Measurements from ENCODE around the gene PUS1. TPM values are rescaled to one million over a fixed set of nuclear protein-coding genes. Genes with fewer than 3 reads are reported as not detected.
A peak's percentile ranks its signal among the peaks of the same experiment; 100 is the strongest.
"Not testable (repeated sequence)": the region's sequence is repeated elsewhere in the genome, so short reads cannot be mapped to it uniquely, and the experiment has no call there.

Gene PUS1
- total RNA-seq, 2 experiments from 2014 or later, result 34.4 to 45.7 TPM

DNA sequence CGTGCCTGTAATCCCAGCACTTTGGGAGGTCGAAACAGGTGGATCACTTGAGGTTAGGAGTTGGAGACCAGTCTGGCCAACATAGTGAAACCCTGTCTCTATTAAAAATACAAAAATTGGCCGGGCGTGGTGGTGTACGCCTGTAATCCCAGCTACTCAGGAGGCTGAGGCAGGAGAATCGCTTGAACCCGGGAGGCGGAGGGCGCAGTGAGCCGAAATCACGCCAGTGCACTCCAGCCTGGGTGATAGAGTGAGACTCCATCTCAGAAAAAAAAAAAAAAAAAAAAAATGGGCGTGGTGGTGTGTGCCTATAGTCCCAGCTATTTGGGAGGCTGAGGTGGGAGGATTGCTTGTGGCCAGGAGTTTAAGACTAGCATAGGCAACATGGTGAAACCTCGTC, 25.4 kb downstream of the PUS1 start:
- not testable (repeated sequence) for DNase-seq; H3K27me3 Mint-ChIP-seq; H3K36me3 Mint-ChIP-seq (ENCODE audit: low read depth); H3K4me3 Mint-ChIP-seq; H3K9me3 Mint-ChIP-seq
- Mint-ChIP-seq H3K27ac (peak overlapping the region; percentile 46), H3K4me1 (peaks cover 43% of the 10 kb centered on the region)
- ChIA-PET POLR2A (interaction anchor here (0.6 kb wide), 1 partner anchor 22 kb away, joined by 3 read pairs; no protein-coding TSS in a partner anchor), CTCF (interaction anchor here (0.6 kb wide), 1 partner anchor 729 kb away, joined by 3 read pairs; no protein-coding TSS in a partner anchor)

DNA sequence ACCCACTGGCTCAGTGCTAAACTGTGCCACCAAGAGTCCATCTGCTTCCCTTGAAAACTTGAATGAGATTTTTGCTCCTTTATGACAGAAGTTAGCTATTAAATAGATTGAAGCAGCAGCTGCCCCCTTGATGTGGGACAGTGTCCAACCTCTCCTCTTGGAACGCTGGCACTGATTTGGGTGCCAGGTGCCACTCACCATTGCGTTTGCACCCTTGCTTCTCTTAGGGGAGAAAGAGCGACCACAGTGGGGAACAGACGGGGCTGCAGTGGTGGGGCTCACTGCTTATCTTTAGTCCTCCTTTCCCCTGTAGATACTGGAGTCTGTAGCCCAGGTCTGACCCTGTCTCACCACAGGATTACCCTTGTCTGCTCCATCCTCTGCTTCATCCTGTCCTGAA, 30.0 kb downstream of the PUS1 start:
- ChIA-PET CTCF (interaction anchor here (1.4 to 1.8 kb wide), 3 partner anchors 10 to 111 kb away, joined by 3 to 5 read pairs (median 3); partner anchors contain the start of gene EP400), POLR2A (no interaction called here)
- Mint-ChIP-seq H3K27me3 (no peaks in the 10 kb centered on the region), H3K27ac (no peak overlapping the region), H3K9me3 (no peaks in the 10 kb centered on the region), H3K4me1 (peaks cover 46% of the 10 kb centered on the region), H3K4me3 (no peak overlapping the region), H3K36me3 (ENCODE audit: low read depth) (peaks cover 10% of the 10 kb centered on the region)
- no peak for DNase-seq

DNA sequence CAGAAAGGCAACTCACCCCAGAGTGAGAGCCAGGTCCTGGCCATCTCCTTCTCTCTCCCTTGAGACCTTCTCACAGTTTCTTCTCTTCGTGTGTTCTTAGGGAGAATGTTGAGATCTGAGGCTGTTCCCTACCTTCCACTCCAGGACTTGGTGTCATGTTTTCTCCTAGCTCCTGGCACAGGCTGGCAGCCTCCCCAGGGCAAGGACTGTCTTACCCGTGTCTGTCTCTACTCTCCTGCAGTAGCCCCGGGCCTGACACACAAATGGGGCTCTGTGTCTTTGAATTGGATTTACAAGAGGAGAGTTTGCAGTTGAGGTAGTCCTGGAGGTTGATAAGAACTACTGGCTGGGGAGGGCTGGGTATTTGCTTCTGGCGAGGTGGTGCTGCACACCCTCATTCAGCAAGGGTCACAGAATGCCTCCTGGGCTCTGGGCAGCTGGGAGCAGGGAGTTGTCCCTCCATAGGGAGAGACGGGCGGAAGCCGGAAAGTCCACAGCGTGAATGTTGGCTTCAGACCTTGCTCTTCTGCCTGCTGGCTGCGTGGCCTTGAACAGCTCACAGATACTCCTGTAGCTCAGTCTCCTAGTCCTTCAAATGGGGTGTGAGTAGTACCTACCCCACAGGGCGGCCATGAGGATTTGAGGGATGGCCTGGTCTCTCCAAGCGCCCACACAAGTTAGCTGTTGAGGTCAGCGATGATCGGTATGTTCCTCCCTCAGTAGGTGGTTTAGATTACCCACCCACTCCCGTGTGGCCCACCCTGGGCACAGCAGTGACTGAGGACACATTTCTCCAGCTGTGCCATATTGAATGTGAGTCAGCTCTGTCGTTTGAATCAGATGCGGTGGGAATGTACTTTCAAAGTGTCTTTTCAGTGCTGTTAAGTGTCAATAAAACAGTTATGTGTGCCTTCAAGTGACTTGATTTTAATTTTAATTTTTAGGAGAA, 30.8 kb downstream of the PUS1 start:
- Mint-ChIP-seq H3K4me1 (peaks cover 50% of the 10 kb centered on the region), H3K27ac (peak overlapping the region; percentile 26), H3K36me3 (ENCODE audit: low read depth) (peaks cover 14% of the 10 kb centered on the region), H3K4me3 (no peak overlapping the region), H3K9me3 (no peaks in the 10 kb centered on the region), H3K27me3 (no peaks in the 10 kb centered on the region)
- ChIA-PET POLR2A (no interaction called here), CTCF (interaction anchor here (1.4 to 1.8 kb wide), 2 partner anchors 11 to 110 kb away, joined by 3 to 5 read pairs; partner anchors contain the start of gene EP400)
- no peak for DNase-seq

DNA sequence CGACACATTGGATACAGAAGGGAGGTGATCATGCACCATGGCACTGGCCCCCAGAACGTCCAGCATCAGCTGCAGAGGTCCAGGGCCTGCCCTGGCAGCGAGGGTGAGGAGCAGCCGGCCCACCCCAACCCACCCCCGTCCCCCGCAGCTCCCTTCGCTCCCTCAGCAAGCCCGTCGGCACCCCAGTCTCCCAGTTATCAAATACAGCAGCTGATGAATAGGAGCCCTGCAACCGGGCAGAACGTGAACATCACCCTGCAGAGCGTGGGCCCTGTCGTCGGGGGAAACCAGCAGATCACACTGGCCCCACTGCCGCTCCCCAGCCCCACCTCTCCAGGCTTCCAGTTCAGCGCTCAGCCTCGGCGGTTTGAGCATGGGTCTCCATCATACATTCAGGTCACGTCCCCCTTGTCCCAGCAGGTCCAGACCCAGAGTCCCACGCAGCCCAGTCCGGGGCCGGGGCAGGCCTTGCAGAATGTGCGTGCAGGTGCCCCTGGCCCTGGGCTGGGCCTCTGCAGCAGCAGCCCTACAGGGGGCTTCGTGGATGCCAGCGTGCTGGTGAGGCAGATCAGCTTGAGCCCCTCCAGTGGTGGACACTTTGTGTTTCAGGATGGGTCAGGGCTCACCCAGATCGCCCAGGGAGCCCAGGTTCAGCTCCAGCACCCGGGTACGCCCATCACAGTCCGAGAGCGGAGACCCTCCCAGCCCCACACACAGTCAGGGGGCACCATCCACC, 31.7 kb downstream of the PUS1 start:
- Mint-ChIP-seq H3K4me1 (peaks cover 54% of the 10 kb centered on the region), H3K36me3 (ENCODE audit: low read depth) (peaks cover 20% of the 10 kb centered on the region)
- POLR2A ChIA-PET, DNase-seq, CTCF ChIA-PET, H3K9me3 Mint-ChIP-seq, H3K27me3 Mint-ChIP-seq, H3K4me3 Mint-ChIP-seq, H3K27ac Mint-ChIP-seq: not testable (repeated sequence)

DNA sequence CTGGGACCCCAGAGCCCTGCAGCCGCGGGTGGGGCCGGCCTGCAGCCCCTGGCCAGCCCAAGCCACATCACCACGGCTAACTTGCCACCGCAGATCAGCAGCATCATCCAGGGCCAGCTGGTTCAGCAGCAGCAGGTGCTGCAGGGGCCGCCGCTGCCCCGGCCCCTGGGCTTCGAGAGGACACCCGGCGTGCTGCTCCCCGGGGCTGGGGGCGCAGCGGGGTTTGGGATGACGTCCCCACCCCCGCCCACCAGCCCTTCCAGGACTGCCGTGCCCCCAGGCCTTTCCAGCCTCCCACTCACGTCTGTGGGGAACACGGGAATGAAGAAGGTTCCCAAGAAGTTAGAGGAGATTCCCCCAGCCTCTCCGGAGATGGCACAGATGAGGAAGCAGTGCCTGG, 32.3 kb downstream of the PUS1 start:
- H3K27ac Mint-ChIP-seq, POLR2A ChIA-PET, H3K27me3 Mint-ChIP-seq, H3K4me3 Mint-ChIP-seq, CTCF ChIA-PET, H3K9me3 Mint-ChIP-seq, DNase-seq: not testable (repeated sequence)
- Mint-ChIP-seq H3K36me3 (ENCODE audit: low read depth) (peaks cover 17% of the 10 kb centered on the region), H3K4me1 (peaks cover 48% of the 10 kb centered on the region)

DNA sequence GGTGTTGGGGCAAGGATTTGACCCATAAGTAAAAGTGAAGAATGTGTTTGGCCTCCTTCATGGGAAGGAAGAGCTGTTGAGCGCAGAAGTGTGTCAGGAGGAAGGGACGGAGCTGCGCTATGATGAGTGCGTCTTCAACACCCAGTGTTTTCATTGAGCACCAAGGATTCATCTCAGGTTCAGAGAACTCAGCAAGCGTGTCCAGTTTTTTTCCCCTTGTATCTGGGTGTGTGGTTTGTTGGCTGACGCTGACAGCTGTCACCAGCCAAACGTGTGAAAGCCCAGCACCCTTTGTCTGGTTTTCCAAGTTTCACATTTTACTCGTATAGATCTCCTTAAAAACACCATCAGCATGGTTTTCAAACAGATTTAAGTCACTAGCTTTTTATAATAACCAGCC, 33.0 kb downstream of the PUS1 start:
- CTCF ChIA-PET, result interaction anchor here (0.6 to 1.8 kb wide), 2 partner anchors 12 to 102 kb away, joined by 3 to 7 read pairs; partner anchors contain the start of gene EP400
- Mint-ChIP-seq H3K4me3 (no peak overlapping the region), H3K36me3 (ENCODE audit: low read depth) (peaks cover 17% of the 10 kb centered on the region), H3K27ac (no peak overlapping the region), H3K4me1 (peaks cover 46% of the 10 kb centered on the region), H3K27me3 (no peaks in the 10 kb centered on the region), H3K9me3 (no peaks in the 10 kb centered on the region)
- DNase-seq, result no peak
- POLR2A ChIA-PET, result no interaction called here

DNA sequence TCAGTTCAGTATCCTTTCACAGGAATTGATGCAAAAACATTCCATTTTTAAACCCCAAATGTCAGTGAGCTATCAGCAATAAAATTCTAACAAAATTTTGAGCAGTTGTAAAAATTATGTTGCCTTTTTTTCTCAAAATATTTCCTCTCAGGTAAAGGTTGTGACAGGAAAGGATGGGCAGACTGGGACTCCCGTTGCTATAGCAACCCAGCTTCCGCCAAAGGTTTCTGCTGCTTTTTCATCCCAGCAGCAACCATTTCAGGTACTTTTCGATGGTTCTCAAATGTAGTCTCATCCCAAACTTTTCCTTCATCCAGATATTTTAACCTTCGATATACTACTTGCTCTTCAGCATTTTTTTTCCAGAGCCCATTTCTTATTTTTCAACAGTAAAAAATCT, 34.3 kb downstream of the PUS1 start:
- POLR2A ChIA-PET, result no interaction called here
- Mint-ChIP-seq H3K4me1 (peaks cover 38% of the 10 kb centered on the region), H3K27me3 (no peaks in the 10 kb centered on the region), H3K36me3 (ENCODE audit: low read depth) (peaks cover 20% of the 10 kb centered on the region), H3K27ac (peak overlapping the region; percentile 27), H3K4me3 (no peak overlapping the region), H3K9me3 (no peaks in the 10 kb centered on the region)
- peak; percentile 43 for DNase-seq
- CTCF ChIA-PET, result interaction anchor here (1.8 kb wide), 1 partner anchor 13 kb away, joined by 7 read pairs; the partner anchor contains the start of gene EP400

DNA sequence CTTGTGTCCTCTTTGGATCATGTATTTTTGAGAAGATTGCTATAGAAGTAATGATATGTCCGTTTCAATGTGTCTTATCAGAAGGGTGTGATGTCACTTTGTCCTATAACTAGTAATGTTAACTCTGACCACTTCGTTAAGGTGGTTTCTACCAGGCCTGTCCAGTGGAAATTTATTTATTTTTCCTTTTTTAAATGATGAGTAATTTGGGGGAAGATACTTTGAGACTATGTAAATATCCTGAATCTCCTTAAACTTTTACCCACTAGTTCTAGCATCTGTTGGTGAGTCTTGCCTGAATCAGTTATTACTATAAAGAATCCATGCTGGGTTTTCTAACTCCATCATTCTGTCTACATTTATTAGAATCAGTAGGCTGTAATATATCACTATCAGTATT, 36.0 kb downstream of the PUS1 start:
- H3K4me1 Mint-ChIP-seq, result peaks cover 27% of the 10 kb centered on the region
- no peaks in the 10 kb centered on the region for H3K9me3 Mint-ChIP-seq
- no peak overlapping the region for H3K27ac Mint-ChIP-seq
- DNase-seq, result no peak
- H3K36me3 Mint-ChIP-seq (ENCODE audit: low read depth), result peaks cover 21% of the 10 kb centered on the region
- H3K4me3 Mint-ChIP-seq, result no peak overlapping the region
- H3K27me3 Mint-ChIP-seq, result no peaks in the 10 kb centered on the region
- ChIA-PET CTCF (no interaction called here), POLR2A (no interaction called here)

DNA sequence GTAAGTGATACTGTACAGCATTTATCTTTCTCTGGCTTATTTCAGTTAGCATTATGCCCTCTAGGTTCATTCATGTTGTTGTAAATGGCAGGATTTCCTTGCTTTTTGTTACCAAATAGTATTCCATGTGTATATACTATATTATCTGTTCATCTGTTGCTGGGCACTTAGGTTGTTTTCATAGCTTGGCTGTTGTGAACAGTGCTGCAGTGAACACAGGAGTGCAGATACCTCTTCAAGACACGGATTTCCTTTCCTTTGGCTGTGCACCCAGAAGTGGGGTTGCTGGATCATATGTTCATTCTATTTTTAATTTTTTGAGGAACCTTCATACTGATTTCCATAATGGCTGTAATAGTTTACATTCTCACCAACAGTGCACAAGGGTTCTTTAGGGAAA, 42.1 kb downstream of the PUS1 start:
- H3K4me1 Mint-ChIP-seq, result peaks cover 4% of the 10 kb centered on the region
- H3K4me3 Mint-ChIP-seq, result no peak overlapping the region
- no peaks in the 10 kb centered on the region for H3K27me3 Mint-ChIP-seq
- peak overlapping the region; percentile 39 for H3K27ac Mint-ChIP-seq
- H3K36me3 Mint-ChIP-seq (ENCODE audit: low read depth), result peaks cover 7% of the 10 kb centered on the region
- no peaks in the 10 kb centered on the region for H3K9me3 Mint-ChIP-seq
- ChIA-PET CTCF (no interaction called here), POLR2A (no interaction called here)
- DNase-seq, result no peak

DNA sequence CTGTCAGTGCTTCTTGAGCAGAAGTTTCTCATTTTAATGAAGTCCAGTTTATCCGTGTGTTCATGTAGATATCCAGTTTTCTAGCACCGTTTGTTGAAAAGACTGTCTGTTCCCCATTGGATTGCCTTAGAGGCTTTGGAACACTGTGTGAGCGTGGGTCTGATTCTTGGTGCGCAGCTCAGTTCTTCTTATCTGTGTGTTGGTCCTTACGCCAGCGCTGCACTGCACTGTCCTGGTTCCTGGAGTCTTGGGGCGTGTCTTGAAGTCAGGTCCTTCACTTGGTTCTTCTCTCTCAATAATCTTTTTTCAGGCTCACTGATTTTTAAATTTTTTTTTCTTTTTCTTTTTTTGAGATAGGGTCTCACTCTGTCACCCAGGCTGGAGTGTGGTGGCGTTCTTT, 46.2 kb downstream of the PUS1 start:
- H3K27me3 Mint-ChIP-seq, result no peaks in the 10 kb centered on the region
- no peak for DNase-seq
- H3K9me3 Mint-ChIP-seq, result no peaks in the 10 kb centered on the region
- peaks cover 7% of the 10 kb centered on the region for H3K4me1 Mint-ChIP-seq
- H3K27ac Mint-ChIP-seq, result no peak overlapping the region
- ChIA-PET POLR2A (no interaction called here), CTCF (no interaction called here)
- no peak overlapping the region for H3K4me3 Mint-ChIP-seq
- peaks cover 10% of the 10 kb centered on the region for H3K36me3 Mint-ChIP-seq (ENCODE audit: low read depth)

DNA sequence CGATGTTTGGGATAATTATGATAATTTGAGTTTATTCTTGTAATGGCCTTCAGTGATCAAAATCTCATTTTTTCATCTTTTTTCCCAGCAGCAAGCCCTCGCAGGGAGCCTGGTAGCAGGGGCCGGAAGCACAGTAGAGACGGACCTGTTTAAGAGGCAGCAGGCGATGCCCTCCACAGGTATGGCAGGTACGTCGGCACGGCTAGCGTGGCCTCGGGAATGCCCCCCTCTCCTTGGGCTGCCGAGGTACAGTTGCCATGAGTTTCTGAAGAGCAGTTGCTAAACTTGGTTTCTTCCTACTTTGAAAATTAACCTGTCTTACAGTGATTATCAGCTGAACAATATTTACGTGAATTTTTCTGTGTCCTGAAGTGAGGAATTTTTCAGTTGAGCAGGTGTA, 50.5 kb downstream of the PUS1 start:
- DNase-seq, result no peak
- Mint-ChIP-seq H3K4me3 (no peak overlapping the region), H3K27me3 (no peaks in the 10 kb centered on the region), H3K4me1 (peaks cover 5% of the 10 kb centered on the region), H3K27ac (no peak overlapping the region), H3K9me3 (no peaks in the 10 kb centered on the region), H3K36me3 (ENCODE audit: low read depth) (peaks cover 22% of the 10 kb centered on the region)
- ChIA-PET POLR2A (no interaction called here), CTCF (no interaction called here)

DNA sequence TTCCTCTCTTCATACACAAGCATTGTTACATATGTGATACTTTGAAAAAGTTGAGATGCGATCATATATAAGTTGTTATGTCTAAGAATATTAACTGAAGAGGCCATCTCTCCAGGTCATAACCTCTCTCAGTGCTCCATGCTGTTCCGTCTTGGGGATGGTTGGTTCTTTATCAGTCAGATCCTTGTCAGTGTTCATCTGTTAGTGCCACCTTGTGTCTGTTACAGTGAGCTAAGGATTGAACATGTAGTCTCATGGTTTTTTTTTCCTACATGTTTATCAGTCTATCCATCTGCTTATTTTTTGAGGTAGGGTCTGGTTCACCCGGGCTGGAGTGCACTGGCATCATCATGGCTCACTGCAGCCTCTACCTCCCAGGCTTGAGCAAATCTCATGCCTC, 51.2 kb downstream of the PUS1 start:
- CTCF ChIA-PET, result no interaction called here
- POLR2A ChIA-PET, result no interaction called here
- H3K27me3 Mint-ChIP-seq, result no peaks in the 10 kb centered on the region

DNA sequence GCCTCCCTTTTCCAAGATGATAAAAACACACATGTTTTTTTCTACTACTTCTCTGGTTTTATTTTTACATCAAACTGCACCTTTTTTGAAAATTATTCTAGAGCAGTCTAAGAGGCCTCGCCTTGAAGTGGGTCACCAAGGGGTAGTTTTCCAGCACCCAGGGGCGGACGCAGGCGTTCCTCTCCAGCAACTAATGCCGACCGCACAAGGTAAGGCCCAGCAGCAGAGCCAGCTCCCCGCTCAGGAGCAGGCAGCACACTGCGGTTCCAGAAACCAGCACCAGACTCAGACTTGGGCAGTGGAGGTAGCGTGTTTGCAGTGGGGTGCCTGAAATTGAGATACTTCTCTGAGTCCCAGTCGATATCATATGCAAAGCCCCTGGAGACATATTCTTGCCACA, 52.3 kb downstream of the PUS1 start:
- no peak overlapping the region for H3K27ac Mint-ChIP-seq
- H3K27me3 Mint-ChIP-seq, result no peaks in the 10 kb centered on the region
- no peak overlapping the region for H3K4me3 Mint-ChIP-seq
- DNase-seq, result no peak
- H3K9me3 Mint-ChIP-seq, result no peaks in the 10 kb centered on the region
- ChIA-PET CTCF (interaction anchor here (0.9 kb wide), 1 partner anchor 25 kb away, joined by 3 read pairs; no protein-coding TSS in a partner anchor), POLR2A (no interaction called here)
- H3K36me3 Mint-ChIP-seq (ENCODE audit: low read depth), result peaks cover 22% of the 10 kb centered on the region
- peaks cover 5% of the 10 kb centered on the region for H3K4me1 Mint-ChIP-seq

More for the DNA sequence above, 51.2 kb downstream of the PUS1 start:
- no peaks in the 10 kb centered on the region for H3K9me3 Mint-ChIP-seq
- no peak overlapping the region for H3K27ac Mint-ChIP-seq
- no peak overlapping the region for H3K4me3 Mint-ChIP-seq
- peaks cover 22% of the 10 kb centered on the region for H3K36me3 Mint-ChIP-seq (ENCODE audit: low read depth)
- peaks cover 5% of the 10 kb centered on the region for H3K4me1 Mint-ChIP-seq
- no peak for DNase-seq
